Nucleus accumbens (tissue), 56 donors: ENCODE results near the gene FER1L5.

Experiments used
- DNase-seq, 56 donors: peaks; one replicate each; lab custom pipeline; 2025; lab: John Stamatoyannopoulos, UW

Gene FER1L5

GRCh38 chr2:96642564-96643360 lies at the start of gene FER1L5:
Gene FER1L5, plus strand, starts transcription at chr2:96642764. Its CDS starts 73 bp downstream, at chr2:96642837.
- DNase-seq: peak in 42 of 56 donors; percentile 6 to 85 (median 45)

- no peak for DNase-seq
These were observed 48.3 kb upstream of the FER1L5 start for GRCh38 chr2:96594282-96594681.

GRCh38 chr2:96594691-96595152 lies 47.8 kb upstream of the FER1L5 start:
- DNase-seq: no peak

GRCh38 chr2:96596596-96596995 lies 46.0 kb upstream of the FER1L5 start:
- DNase-seq: peak in 1 of 56 donors; percentile 4

- no peak for DNase-seq
These were observed 42.6 kb upstream of the FER1L5 start for GRCh38 chr2:96599941-96600340.

GRCh38 chr2:96601382-96602292 lies 40.9 kb upstream of the FER1L5 start:
- DNase-seq: no peak

- DNase-seq: no peak
These were observed 40.2 kb upstream of the FER1L5 start for GRCh38 chr2:96602330-96602823.

- no peak for DNase-seq
These were observed 38.5 kb upstream of the FER1L5 start for GRCh38 chr2:96604104-96604503.

- peak in 4 of 56 donors; percentile 4 to 14 (median 9) for DNase-seq
These were observed 33.8 kb upstream of the FER1L5 start for GRCh38 chr2:96608469-96609455.

GRCh38 chr2:96616128-96616527 lies 26.4 kb upstream of the FER1L5 start:
- no peak for DNase-seq

- no peak for DNase-seq
These were observed 26.0 kb upstream of the FER1L5 start for GRCh38 chr2:96616535-96616934.

- no peak for DNase-seq
These were observed 25.6 kb upstream of the FER1L5 start for GRCh38 chr2:96617012-96617411.

- DNase-seq: no peak
These were observed 23.8 kb upstream of the FER1L5 start for GRCh38 chr2:96618596-96619283.

- no peak for DNase-seq
These were observed 20.0 kb upstream of the FER1L5 start for GRCh38 chr2:96622544-96622943.

GRCh38 chr2:96623116-96623515 lies 19.4 kb upstream of the FER1L5 start:
- no peak for DNase-seq

- DNase-seq: no peak
These were observed 16.7 kb upstream of the FER1L5 start for GRCh38 chr2:96625571-96626552.

- no peak for DNase-seq
These were observed 16.0 kb upstream of the FER1L5 start for GRCh38 chr2:96626553-96626942.

- no peak for DNase-seq
These were observed 10.6 kb upstream of the FER1L5 start for GRCh38 chr2:96631804-96632435.
